HepG2 (cell line): ENCODE results near the gene CSNK2B. TPM values are rescaled to one million over a fixed set of nuclear protein-coding genes. Genes with fewer than 3 reads are reported as not detected.

ENCODE experiments used
- AGO1 ChIP-seq: fragments of 200-400 bp; formaldehyde crosslinking; IDR thresholded peaks from 2 replicates; pipeline ENCODE4 v1.6.1; 2017; ENCODE audit warnings: mild to moderate bottlenecking, low read depth, low read length, moderate library complexity; ENCODE audit not compliant: poor library complexity, severe bottlenecking
- DPF2 ChIP-seq: sonication (generic); formaldehyde crosslinking; IDR thresholded peaks from 2 replicates; pipeline ENCODE4 v1.4.0; 2020; ENCODE audit warnings: mild to moderate bottlenecking, low read depth, missing genetic modification reagents, borderline replicate concordance
- FOXA1 ChIP-seq, 2 experiments: fragments of 450-650 bp in 1 of 2; sonication (generic) in 1 of 2; formaldehyde crosslinking in 1 of 2; IDR thresholded peaks; 2 replicates each; pipeline versions ENCODE4 v1.4.0 to v1.6.1; 2016 to 2020; ENCODE audit warnings: missing genetic modification reagents in 1 of 2
- GATA4 ChIP-seq: sonication (generic); IDR thresholded peaks from 2 replicates; pipeline ENCODE4 v1.6.1; 2016; ENCODE audit warnings: antibody characterized with exemption, low read depth, borderline replicate concordance
- GZF1 ChIP-seq: sonication (generic); formaldehyde crosslinking; IDR thresholded peaks from 2 replicates; pipeline ENCODE4 v1.5.1; 2020; ENCODE audit warnings: mild to moderate bottlenecking, missing genetic modification reagents
- JUNB ChIP-seq: sonication (generic); formaldehyde crosslinking; IDR thresholded peaks from 2 replicates; pipeline ENCODE4 v1.8.0; 2022; ENCODE audit warnings: missing genetic modification reagents, mild to moderate bottlenecking, borderline replicate concordance
- KLF9 ChIP-seq: IDR thresholded peaks from 2 replicates; pipeline ENCODE4 v1.6.1; 2016; ENCODE audit warnings: low read depth
- SAP130 ChIP-seq: IDR thresholded peaks from 2 replicates; pipeline ENCODE4 v1.6.1; 2016; ENCODE audit warnings: low read depth
- SPEN ChIP-seq: sonication (generic); formaldehyde crosslinking; IDR thresholded peaks from 2 replicates; pipeline ENCODE4 v1.5.1; 2020; ENCODE audit warnings: low read depth, mild to moderate bottlenecking, missing genetic modification reagents
- THAP11 ChIP-seq: IDR thresholded peaks from 2 replicates; pipeline ENCODE4 v1.6.1; 2016; ENCODE audit warnings: missing biosample characterization, missing genetic modification reagents
- ZFP37 ChIP-seq: sonication (generic); formaldehyde crosslinking; IDR thresholded peaks from 2 replicates; pipeline ENCODE4 v1.4.0; 2020; ENCODE audit warnings: missing genetic modification reagents, borderline replicate concordance
- ZIK1 ChIP-seq: sonication (generic); formaldehyde crosslinking; IDR thresholded peaks from 2 replicates; pipeline ENCODE4 v1.5.0; 2020; ENCODE audit warnings: mild to moderate bottlenecking, low read depth, missing genetic modification reagents, borderline replicate concordance
- ZNF136 ChIP-seq: sonication (generic); formaldehyde crosslinking; IDR thresholded peaks from 2 replicates; pipeline ENCODE4 v1.8.1; 2022; ENCODE audit warnings: low read depth, mild to moderate bottlenecking, moderate library complexity, missing genetic modification reagents
- ZNF143 ChIP-seq: sonication (generic); formaldehyde crosslinking; IDR thresholded peaks from 2 replicates; pipeline ENCODE4 v1.4.0; 2020; ENCODE audit warnings: missing genetic modification reagents
- ZNF354B ChIP-seq: sonication (generic); formaldehyde crosslinking; IDR thresholded peaks from 2 replicates; pipeline ENCODE4 v1.8.0; 2022; ENCODE audit warnings: mild to moderate bottlenecking, missing genetic modification reagents
- ZNF605 ChIP-seq: sonication (generic); formaldehyde crosslinking; IDR thresholded peaks from 2 replicates; pipeline ENCODE4 v1.8.0; 2022; ENCODE audit warnings: mild to moderate bottlenecking, missing genetic modification reagents
- polyA plus RNA-seq, 8 experiments: library from polyadenylated mRNA; depleted of rRNA in 3 of 8; stranded (reverse) in 7 of 8; unstranded in 1 of 8; fragments of >200 nt; fragmentation: Illumina TruSeq in 4 of 8; extraction: Trizol in 4 of 8; gene quantifications; 2 replicates each; pipeline versions ENCODE4 v1.2.1 to v1.2.3, GENCODE V29; 2011 to 2016; ENCODE audit warnings: low read depth in 4 of 8, missing spikeins in 1 of 8, mixed read lengths in 1 of 8; ENCODE audit not compliant: insufficient read depth in 1 of 8
- total RNA-seq, 5 experiments: library from RNA; depleted of rRNA; stranded (reverse); fragments of >200 nt; fragmentation: Illumina TruSeq; extraction: Trizol; gene quantifications; 2 replicates each; pipeline ENCODE4 v1.2.3, GENCODE V29; 2016; ENCODE audit warnings: low read depth in 1 of 5
- TF ChIP-seq, protein P1 (sequence below): sonication (generic); formaldehyde crosslinking; IDR thresholded peaks from 2 replicates; pipeline ENCODE4 v1.8.0; 2022; ENCODE audit warnings: missing genetic modification reagents, mild to moderate bottlenecking, inconsistent platforms, borderline replicate concordance
- TF ChIP-seq, protein P2 (sequence below): sonication (generic); formaldehyde crosslinking; IDR thresholded peaks from 2 replicates; pipeline ENCODE4 v1.8.1; 2022; ENCODE audit warnings: mild to moderate bottlenecking, missing genetic modification reagents
- TF ChIP-seq, protein P3 (sequence below): sonication (generic); formaldehyde crosslinking; IDR thresholded peaks from 2 replicates; pipeline ENCODE4 v1.5.1; 2020; ENCODE audit warnings: mild to moderate bottlenecking, missing genetic modification reagents

Gene CSNK2B
- total and polyA plus RNA-seq, 2 of the 13 experiments (the other 11 are each of a cell fraction or from before 2014, with no cell fraction given), result 111 to 296 TPM

DNA sequence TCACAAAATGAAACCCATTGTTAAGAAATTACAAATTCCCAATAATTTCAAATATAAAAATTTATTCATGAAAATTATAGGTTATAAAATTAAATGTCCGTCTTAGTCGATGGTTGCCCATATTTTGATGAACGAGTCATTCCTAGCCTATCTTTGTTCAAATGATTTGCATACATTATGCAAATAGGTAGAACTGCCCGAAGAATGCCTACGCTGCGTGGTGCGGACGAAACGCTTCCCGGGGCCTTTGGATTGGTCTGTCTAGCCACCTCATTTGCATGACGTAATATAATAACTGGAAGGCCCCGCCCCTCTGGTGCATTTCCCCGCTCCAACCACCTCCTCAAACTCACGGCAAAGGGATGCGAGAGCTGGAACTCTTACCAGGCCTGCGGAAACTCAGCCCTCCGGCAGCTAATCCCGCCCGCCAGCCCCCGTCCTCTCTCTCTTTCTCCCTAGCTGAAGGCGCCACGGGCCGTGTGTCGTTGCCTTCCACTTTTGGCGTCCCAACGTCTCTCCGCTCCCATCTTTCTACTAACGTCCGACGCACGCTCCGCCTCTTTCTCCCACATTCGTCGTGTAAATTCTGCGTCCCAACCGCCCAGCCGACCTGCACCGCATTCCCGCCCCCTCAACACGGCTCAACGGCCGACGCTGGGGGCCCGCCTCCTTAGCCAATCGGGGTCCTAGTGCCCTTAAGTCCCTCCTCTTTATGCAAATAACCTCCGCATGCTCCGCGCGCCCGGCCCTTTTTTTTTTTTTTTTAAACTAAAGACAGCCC lies 45.9 kb upstream of the CSNK2B start (continued):
- TF ChIP-seq ZNF143 (CRISPR knock-in tag) (0 out of 2 replicates have a peak, but pooled peaks have one; percentile 42), ZNF136 (CRISPR knock-in tag) (no peak), ZNF354B (peak; percentile 93; the same call in 1 of the 2 replicates), AGO1 (peak; percentile 66), JUNB (peak; percentile 67), THAP11 (CRISPR knock-in tag) (peak; percentile 55), GATA4 (peak; percentile 47; the same call in 1 of the 2 replicates), ZNF605 (no peak; the same call in 1 of the 2 replicates), FOXA1 (IDR thresholded peaks at IDR 0.05) (no peak), FOXA1 (CRISPR knock-in tag; IDR thresholded peaks at IDR 0.05) (peak; percentile 63; the same call in 1 of the 2 replicates), GZF1 (CRISPR knock-in tag) (peak; percentile 71), ZFP37 (CRISPR knock-in tag) (no peak; the same call in 1 of the 2 replicates), SAP130 (CRISPR knock-in tag) (peak; percentile 87), DPF2 (CRISPR knock-in tag) (0 out of 2 replicates have a peak, but pooled peaks have one; percentile 17), KLF9 (peak; percentile 74; the same call in 1 of the 2 replicates), SPEN (CRISPR knock-in tag) (peak; percentile 75), ZIK1 (CRISPR knock-in tag) (peak; percentile 69; the same call in 1 of the 2 replicates)
- TF ChIP-seq, protein P1, sequence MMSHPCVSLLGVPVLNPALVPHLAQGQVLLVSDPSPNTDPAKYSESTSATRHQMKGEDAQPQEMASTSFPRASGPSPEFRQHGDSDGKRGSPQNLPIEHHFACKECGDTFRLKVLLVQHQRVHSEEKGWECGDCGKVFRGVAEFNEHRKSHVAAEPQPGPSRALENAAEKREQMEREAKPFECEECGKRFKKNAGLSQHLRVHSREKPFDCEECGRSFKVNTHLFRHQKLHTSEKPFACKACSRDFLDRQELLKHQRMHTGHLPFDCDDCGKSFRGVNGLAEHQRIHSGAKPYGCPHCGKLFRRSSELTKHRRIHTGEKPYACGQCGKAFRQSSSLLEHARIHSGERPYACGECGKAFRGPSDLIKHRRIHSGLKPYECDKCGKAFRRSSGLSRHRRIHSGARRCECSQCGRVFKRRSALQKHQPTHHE (CRISPR knock-in tag), result peak; percentile 75; the same call in 1 of the 2 replicates
- TF ChIP-seq, protein P2, sequence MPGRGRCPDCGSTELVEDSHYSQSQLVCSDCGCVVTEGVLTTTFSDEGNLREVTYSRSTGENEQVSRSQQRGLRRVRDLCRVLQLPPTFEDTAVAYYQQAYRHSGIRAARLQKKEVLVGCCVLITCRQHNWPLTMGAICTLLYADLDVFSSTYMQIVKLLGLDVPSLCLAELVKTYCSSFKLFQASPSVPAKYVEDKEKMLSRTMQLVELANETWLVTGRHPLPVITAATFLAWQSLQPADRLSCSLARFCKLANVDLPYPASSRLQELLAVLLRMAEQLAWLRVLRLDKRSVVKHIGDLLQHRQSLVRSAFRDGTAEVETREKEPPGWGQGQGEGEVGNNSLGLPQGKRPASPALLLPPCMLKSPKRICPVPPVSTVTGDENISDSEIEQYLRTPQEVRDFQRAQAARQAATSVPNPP (CRISPR knock-in tag), result peak; percentile 94
- TF ChIP-seq, protein P3, sequence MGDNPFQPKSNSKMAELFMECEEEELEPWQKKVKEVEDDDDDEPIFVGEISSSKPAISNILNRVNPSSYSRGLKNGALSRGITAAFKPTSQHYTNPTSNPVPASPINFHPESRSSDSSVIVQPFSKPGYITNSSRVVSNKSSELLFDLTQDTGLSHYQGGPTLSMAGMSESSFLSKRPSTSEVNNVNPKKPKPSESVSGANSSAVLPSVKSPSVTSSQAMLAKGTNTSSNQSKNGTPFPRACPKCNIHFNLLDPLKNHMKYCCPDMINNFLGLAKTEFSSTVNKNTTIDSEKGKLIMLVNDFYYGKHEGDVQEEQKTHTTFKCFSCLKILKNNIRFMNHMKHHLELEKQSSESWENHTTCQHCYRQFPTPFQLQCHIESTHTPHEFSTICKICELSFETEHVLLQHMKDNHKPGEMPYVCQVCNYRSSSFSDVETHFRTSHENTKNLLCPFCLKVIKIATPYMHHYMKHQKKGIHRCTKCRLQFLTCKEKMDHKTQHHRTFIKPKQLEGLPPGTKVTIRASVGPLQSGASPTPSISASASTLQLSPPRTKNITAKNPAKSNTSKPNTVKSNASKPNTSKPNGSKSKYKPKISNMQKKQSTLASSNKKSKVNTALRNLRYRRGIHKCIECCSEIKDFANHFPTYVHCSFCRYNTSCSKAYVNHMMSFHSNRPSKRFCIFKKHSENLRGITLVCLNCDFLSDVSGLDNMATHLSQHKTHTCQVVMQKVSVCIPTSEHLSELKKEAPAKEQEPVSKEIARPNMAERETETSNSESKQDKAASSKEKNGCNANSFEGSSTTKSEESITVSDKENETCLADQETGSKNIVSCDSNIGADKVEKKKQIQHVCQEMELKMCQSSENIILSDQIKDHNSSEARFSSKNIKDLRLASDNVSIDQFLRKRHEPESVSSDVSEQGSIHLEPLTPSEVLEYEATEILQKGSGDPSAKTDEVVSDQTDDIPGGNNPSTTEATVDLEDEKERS, result peak; percentile 60; the same call in 1 of the 2 replicates
